Esophagus squamous epithelium (tissue), 5 donors: ENCODE measurements around the gene ORMDL1. TPM values are rescaled to one million over a fixed set of nuclear protein-coding genes. Genes with fewer than 3 reads are reported as not detected.

Experiments
- DNase-seq: peaks from one replicate; lab custom pipeline; 2025; lab: John Stamatoyannopoulos, UW
- H3K27ac ChIP-seq, 4 donors: fragments of 200-600 bp; sonication (generic); one replicate each; pipeline ENCODE4 v1.5.1; 2016 to 2019; ENCODE audit warnings: mild to moderate bottlenecking in 1 of 4
- H3K27me3 ChIP-seq, 4 donors: fragments of 200-600 bp; sonication (generic); 1 replicate in 3 of 4; 2 replicates in 1 of 4; pipeline versions ENCODE4 v1.5.1 to v1.6.0; 2017 to 2021; ENCODE audit warnings: antibody characterized with exemption in 1 of 4
- H3K36me3 ChIP-seq, 3 donors: fragments of 200-600 bp; sonication (generic); one replicate each; pipeline ENCODE4 v1.5.1; 2016 to 2019
- H3K4me1 ChIP-seq, 3 donors: fragments of 200-600 bp; sonication (generic); one replicate each; pipeline ENCODE4 v1.5.1; 2017 to 2019
- H3K4me3 ChIP-seq, 4 donors: fragments of 200-600 bp; sonication (generic); 1 replicate in 3 of 4; 2 replicates in 1 of 4; pipeline ENCODE4 v1.5.1; 2016 to 2019; ENCODE audit warnings: mild to moderate bottlenecking in 2 of 4, moderate library complexity in 1 of 4
- H3K9me3 ChIP-seq, 3 donors: fragments of 200-600 bp; sonication (generic); one replicate each; pipeline ENCODE4 v1.5.1; 2016 to 2019
- POLR2A ChIP-seq, 4 donors: fragments of 450-650 bp; IDR thresholded peaks; one replicate each; pipeline ENCODE4 v1.6.1; 2017; ENCODE audit warnings: antibody characterized with exemption in 4 of 4, mild to moderate bottlenecking in 4 of 4, moderate library complexity in 3 of 4
- WGBS, 2 donors: methylation state at CpG; one replicate each; pipeline ENCODE4 v1.1.5; 2018; 5-methylcytosine and 5-hydroxymethylcytosine counted together
- intact Hi-C: fragments of 100-400 bp; cut with DNase I; formaldehyde crosslinking; loops from one replicate; pipeline ENCODE4 v1.15.0; 2022
- total RNA-seq, 4 donors: library from RNA; depleted of rRNA; stranded (reverse); fragments of >200 nt; gene quantifications; one replicate each; pipeline ENCODE4 v1.1.0, GENCODE V29; 2016
- TF ChIP-seq, protein P1 (sequence below), 6 experiments: fragments of 450-650 bp in 4 of 6; fragments of 200-600 bp in 2 of 6; sonication (generic) in 2 of 6; IDR thresholded peaks; one replicate each; pipeline ENCODE4 v1.5.1; 2016 to 2019; ENCODE audit warnings: antibody characterized with exemption in 6 of 6, mild to moderate bottlenecking in 4 of 6, moderate library complexity in 4 of 6
- donor health status: DM: yes; HTN: yes; CAD: no.

The ORMDL1 gene
- total RNA-seq, 4 donors from 2014 or later, result 12.5 to 62.0 (median 38.7) TPM

DNA sequence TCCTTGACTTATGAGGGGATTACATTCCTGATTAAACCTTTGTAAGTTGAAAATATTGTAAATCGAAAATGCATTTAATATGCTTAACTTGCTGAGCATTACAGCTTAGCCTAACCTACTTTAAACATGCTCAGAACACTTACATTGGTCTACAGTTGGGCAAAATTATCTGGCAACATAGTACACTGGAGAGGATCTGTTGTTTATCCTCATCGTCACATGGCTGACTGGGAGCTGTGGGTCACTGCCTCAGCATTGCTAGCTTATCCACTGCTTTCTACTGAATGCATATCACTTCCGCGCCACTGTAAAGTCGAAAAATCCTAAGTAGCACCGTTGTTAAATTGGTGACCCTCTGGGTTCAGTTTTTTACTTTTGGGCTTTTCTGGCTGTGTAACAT, 13.8 kb upstream of the ORMDL1 start:
- WGBS, 2 donors, result 86 to 96% methylated on average over 6 of the region's 6 CpGs
- peaks cover 7 to 71% (median 7%) of the 10 kb centered on the region in 3 donors for H3K36me3 ChIP-seq
- intact Hi-C loops, result no loop called here
- H3K27me3 ChIP-seq, result no peaks in the 10 kb centered on the region
- TF ChIP-seq POLR2A (IDR thresholded peaks at IDR 0.05), result no peak
- TF ChIP-seq, protein P1, sequence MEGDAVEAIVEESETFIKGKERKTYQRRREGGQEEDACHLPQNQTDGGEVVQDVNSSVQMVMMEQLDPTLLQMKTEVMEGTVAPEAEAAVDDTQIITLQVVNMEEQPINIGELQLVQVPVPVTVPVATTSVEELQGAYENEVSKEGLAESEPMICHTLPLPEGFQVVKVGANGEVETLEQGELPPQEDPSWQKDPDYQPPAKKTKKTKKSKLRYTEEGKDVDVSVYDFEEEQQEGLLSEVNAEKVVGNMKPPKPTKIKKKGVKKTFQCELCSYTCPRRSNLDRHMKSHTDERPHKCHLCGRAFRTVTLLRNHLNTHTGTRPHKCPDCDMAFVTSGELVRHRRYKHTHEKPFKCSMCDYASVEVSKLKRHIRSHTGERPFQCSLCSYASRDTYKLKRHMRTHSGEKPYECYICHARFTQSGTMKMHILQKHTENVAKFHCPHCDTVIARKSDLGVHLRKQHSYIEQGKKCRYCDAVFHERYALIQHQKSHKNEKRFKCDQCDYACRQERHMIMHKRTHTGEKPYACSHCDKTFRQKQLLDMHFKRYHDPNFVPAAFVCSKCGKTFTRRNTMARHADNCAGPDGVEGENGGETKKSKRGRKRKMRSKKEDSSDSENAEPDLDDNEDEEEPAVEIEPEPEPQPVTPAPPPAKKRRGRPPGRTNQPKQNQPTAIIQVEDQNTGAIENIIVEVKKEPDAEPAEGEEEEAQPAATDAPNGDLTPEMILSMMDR (IDR thresholded peaks at IDR 0.05), result no peak
- peaks cover 0 to 5% (median 0%) of the 10 kb centered on the region in 3 donors for H3K4me1 ChIP-seq
- H3K9me3 ChIP-seq, result no peaks in the 10 kb centered on the region
- no peak overlapping the region for H3K4me3 ChIP-seq
- DNase-seq, result no peak
- peak overlapping the region in 1 of 4 donors; percentile 11 for H3K27ac ChIP-seq

DNA sequence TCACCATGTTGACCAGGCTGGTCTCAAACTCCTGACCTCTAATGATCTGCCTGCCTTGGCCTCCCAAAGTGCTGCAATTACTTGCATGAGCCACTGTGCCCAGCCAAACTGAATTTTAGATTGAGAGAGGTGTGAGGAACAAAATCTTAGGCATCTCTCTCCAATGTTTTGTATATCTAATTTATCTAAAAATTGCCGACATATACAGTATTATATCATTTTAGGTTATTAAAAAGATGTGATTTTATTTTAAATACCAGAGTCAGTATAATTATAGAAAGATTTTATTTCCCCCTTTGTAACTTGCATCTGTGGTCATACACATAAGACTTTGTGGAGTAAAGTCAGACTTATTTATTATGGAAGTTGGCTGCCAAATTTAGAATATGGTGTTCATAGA, 10.2 kb upstream of the ORMDL1 start:
- no peak for DNase-seq
- Histone ChIP-seq H3K36me3 (peaks cover 7 to 68% (median 7%) of the 10 kb centered on the region in 3 donors), H3K4me1 (peaks cover 0 to 5% (median 0%) of the 10 kb centered on the region in 3 donors), H3K9me3 (no peaks in the 10 kb centered on the region), H3K27ac (no peak overlapping the region), H3K27me3 (no peaks in the 10 kb centered on the region), H3K4me3 (no peak overlapping the region)
- TF ChIP-seq POLR2A (IDR thresholded peaks at IDR 0.05), result no peak
- TF ChIP-seq, protein P1 (IDR thresholded peaks at IDR 0.05), result no peak
- 95 to 96% methylated on average over 1 of the region's 1 CpG for WGBS, 2 donors
- intact Hi-C loops, result no loop called here

DNA sequence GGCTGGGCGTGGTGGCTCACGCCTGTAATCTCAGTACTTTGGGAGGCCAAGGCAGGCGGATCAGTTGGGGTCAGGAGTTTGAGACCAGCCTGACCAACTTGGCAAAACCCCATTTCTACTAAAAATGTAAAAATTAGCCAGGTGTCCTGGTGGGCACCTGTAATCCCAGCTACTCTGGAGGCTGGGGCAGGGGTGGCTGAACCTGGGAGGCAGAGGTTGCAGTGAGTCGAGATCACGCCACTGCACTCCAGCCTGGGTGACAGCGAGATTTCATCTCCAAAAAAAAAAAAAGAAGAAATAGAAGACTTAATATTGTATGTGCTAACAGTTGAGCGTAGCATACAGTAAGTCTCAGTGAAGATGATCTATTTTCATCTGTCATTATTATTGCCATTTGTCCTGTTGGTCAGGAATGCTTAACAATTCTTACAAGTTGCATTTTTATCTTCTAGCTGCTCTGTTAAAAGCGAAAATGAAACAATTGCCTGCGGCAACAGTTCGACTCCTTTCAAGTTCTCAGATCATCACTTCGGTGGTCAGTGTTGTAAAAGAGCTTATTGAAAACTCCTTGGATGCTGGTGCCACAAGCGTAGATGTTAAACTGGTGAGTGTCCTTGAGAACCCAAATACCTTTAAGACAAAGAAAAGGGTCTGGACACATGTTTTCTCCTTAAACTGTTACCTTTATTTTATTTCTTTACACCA, 7.4 kb upstream of the ORMDL1 start:
- Histone ChIP-seq H3K4me1 (no peaks in the 10 kb centered on the region), H3K4me3 (no peak overlapping the region), H3K36me3 (peaks cover 7 to 54% (median 7%) of the 10 kb centered on the region in 3 donors), H3K27ac (no peak overlapping the region), H3K27me3 (no peaks in the 10 kb centered on the region), H3K9me3 (no peaks in the 10 kb centered on the region)
- 85 to 88% methylated on average over 12 of the region's 12 CpGs for WGBS, 2 donors
- intact Hi-C loops, result no loop called here
- TF ChIP-seq POLR2A (IDR thresholded peaks at IDR 0.05), result no peak
- TF ChIP-seq, protein P1 (IDR thresholded peaks at IDR 0.05), result no peak
- DNase-seq, result no peak

DNA sequence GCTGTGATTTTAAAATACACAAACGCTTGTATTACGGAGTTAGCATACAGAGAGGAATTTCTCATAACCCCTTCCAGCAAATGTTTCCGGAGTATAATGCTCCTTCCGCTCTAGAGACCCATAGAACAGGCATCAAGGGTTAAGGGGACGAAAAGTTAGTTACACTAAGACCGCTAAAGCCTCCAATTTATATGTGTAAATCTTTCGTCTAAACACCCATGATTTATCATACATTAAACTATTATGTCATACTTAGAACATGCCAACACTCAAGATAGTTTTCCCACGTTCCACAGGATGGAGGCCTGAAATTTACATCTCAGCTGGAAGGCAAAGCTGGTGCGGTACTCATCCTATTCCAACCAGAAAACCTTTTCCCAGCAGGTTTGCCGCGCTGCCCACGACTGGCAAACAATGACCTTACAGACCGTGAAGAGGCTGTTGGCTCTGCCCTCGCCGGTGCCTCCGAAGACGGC, 650 bp downstream of the ORMDL1 start:
- H3K4me1 ChIP-seq, result peaks cover 4 to 49% (median 19%) of the 10 kb centered on the region in 3 donors
- peaks cover 0 to 38% (median 5%) of the 10 kb centered on the region in 3 donors for H3K36me3 ChIP-seq
- DNase-seq, result no peak
- H3K27me3 ChIP-seq, result no peaks in the 10 kb centered on the region
- 0 to 1% methylated on average over 10 to 16 of the region's 17 CpGs for WGBS, 2 donors
- H3K9me3 ChIP-seq, result no peaks in the 10 kb centered on the region
- peak overlapping the region; percentile 94 to 97 (median 96) for H3K27ac ChIP-seq
- intact Hi-C loops, result no loop called here
- H3K4me3 ChIP-seq, result peak overlapping the region; percentile 79 to 94 (median 80)
- no peak for TF ChIP-seq POLR2A (IDR thresholded peaks at IDR 0.05)
- TF ChIP-seq, protein P1 (IDR thresholded peaks at IDR 0.05), result no peak

DNA sequence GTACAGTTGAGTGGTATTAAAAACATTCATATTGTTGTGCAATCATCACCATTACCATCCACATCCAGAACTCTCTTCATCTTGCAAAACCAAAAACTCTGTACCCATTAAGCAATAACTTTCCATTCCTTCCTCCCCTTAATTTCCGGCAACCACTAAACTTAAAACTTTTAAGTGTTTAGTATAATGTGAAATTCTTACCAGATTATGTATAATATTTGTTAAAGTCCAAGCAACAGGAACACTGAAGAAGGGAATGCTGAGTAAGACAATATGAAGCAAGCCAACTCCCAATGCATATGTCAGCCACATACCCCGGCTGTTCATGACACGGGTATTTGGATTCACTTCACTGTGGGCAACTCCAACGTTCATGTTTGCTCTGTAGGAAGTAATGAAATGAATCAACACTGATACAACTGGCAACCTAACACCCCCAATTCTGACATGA, 1.9 kb downstream of the ORMDL1 start:
- Histone ChIP-seq H3K36me3 (peaks cover 0 to 50% (median 8%) of the 10 kb centered on the region in 3 donors), H3K4me3 (peak overlapping the region in 1 of 4 donors; percentile 79), H3K27me3 (no peaks in the 10 kb centered on the region), H3K27ac (peak overlapping the region in 3 of 4 donors; percentile 41 to 97 (median 96)), H3K9me3 (no peaks in the 10 kb centered on the region), H3K4me1 (peaks cover 4 to 57% (median 19%) of the 10 kb centered on the region in 3 donors)
- no peak for DNase-seq
- TF ChIP-seq, protein P1 (IDR thresholded peaks at IDR 0.05), result no peak
- TF ChIP-seq POLR2A (IDR thresholded peaks at IDR 0.05), result no peak
- intact Hi-C loops, result no loop called here
- 44 to 50% methylated on average over 4 of the region's 4 CpGs for WGBS, 2 donors
